SK-N-MC (cell line): ENCODE results near the gene RERG.

Experiments
- EZH2 ChIP-seq: fragments of 200-600 bp; sonication (generic); IDR thresholded peaks from one replicate; pipeline ENCODE4 v1.6.1; 2017; ENCODE audit warnings: antibody characterized with exemption
- FOXP2 ChIP-seq: optimal IDR thresholded peaks from 2 replicates; pipeline ENCODE3; 2011; ENCODE audit warnings: mild to moderate bottlenecking, moderate library complexity; ENCODE audit not compliant: insufficient read depth; ENCODE audit errors: extremely low read length, control extremely low read depth

DNA sequence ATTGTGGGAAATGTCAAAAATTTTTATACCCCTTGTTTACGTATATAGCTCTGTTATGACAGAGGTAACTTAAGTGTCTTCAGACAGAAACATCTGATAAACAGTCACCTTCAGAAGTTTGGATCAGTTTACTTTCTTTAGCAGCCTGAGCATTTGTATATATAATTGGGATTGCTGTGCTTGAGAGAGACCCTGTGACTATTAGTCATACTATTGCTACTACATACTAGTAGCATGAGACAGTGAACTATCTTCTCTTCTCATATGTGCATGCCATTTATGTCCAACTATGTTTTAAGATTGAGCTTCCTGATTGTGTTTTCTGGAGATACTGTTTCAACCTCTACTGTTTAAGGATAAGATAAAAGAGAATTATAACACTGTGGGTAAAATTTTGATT, 146.9 kb downstream of the RERG start:
- TF ChIP-seq FOXP2 (no peak), EZH2 (no peak)
